ENCODE results near the gene PRMT3. TPM values are rescaled to one million over a fixed set of nuclear protein-coding genes. Genes with fewer than 3 reads are reported as not detected.

The PRMT3 gene
- total and polyA plus RNA-seq, 2 of the 13 experiments (the other 11 are each of a cell fraction or from before 2014, with no cell fraction given): 9.1 to 27.7 TPM

DNA sequence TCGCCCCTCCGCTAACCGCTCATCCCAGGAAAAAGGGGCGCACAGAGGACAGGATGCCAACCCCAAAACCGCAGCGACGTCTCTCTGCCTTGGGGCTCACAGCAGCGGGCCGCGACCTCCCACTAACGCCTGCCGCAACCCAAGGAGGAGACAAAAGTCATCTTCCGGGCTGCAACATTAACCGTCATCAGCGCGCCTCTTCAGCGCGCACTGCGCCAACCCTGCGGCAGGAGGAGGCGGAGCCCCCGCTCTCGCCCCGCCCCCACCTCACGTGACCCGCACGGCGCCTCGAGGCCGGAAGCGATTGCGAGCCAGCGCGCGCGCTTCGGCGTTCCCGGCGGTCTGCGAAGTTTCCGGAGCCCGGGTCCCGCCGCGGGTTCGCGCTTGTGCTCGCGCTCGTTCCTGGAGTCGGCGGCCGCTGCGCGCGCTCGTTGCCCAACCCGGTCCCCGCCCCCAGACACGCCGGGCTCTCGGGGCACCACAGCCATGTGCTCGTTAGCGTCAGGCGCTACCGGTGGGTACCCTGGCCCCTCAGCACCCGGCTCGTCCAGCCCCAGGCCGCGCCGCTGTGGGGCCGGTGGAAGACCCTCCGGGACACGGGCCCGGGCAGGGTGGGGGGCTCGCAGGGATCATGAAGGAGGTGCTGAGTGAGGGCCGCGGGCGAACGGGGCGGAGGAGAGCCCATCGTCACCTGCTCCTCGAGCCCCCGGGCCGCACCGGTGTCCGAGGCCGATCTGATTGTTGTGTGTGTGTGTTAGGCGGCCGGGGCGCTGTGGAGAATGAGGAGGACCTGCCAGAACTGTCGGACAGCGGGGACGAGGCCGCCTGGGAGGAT, at the start of gene PRMT3 (continued):
- TF ChIP-seq ZFP62 (CRISPR knock-in tag; IDR thresholded peaks at IDR 0.05): no peak
- TF ChIP-seq CCDC6 (CRISPR knock-in tag; IDR thresholded peaks at IDR 0.05): peak; percentile 94
- no peak for TF ChIP-seq PHB2 (IDR thresholded peaks at IDR 0.05; ENCODE audit: partially characterized antibody)
- peak; percentile 74; the same call in 1 of the 2 replicates for TF ChIP-seq RFXAP (CRISPR knock-in tag; IDR thresholded peaks at IDR 0.05; ENCODE audit: borderline replicate concordance)
- TF ChIP-seq RORA (CRISPR knock-in tag; IDR thresholded peaks at IDR 0.05): no peak
- TF ChIP-seq ZSCAN31 (CRISPR knock-in tag; IDR thresholded peaks at IDR 0.05; ENCODE audit: low read depth): peak; percentile 91
- TF ChIP-seq HOXA9 (CRISPR knock-in tag; IDR thresholded peaks at IDR 0.05; ENCODE audit: borderline replicate concordance): no peak
- peak; percentile 76; the same call in 1 of the 2 replicates for TF ChIP-seq ZNF264 (CRISPR knock-in tag; IDR thresholded peaks at IDR 0.05)
- peak; percentile 95 for TF ChIP-seq RBFOX2 (IDR thresholded peaks at IDR 0.05; ENCODE audit: low read depth, low read length)
- TF ChIP-seq, protein P1, sequence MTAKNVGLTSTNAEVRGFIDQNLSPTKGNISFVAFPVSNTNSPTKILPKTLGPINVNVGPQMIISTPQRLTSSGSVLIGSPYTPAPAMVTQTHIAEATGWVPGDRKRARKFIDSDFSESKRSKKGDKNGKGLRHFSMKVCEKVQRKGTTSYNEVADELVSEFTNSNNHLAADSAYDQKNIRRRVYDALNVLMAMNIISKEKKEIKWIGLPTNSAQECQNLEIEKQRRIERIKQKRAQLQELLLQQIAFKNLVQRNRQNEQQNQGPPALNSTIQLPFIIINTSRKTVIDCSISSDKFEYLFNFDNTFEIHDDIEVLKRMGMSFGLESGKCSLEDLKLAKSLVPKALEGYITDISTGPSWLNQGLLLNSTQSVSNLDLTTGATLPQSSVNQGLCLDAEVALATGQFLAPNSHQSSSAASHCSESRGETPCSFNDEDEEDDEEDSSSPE (CRISPR knock-in tag; IDR thresholded peaks at IDR 0.05): peak; percentile 82
- TF ChIP-seq ZNF205 (CRISPR knock-in tag; IDR thresholded peaks at IDR 0.05): 0 out of 2 replicates have a peak, but pooled peaks have one; percentile 35
- no peak for TF ChIP-seq ZNF572 (CRISPR knock-in tag; IDR thresholded peaks at IDR 0.05)
- TF ChIP-seq, protein P2, sequence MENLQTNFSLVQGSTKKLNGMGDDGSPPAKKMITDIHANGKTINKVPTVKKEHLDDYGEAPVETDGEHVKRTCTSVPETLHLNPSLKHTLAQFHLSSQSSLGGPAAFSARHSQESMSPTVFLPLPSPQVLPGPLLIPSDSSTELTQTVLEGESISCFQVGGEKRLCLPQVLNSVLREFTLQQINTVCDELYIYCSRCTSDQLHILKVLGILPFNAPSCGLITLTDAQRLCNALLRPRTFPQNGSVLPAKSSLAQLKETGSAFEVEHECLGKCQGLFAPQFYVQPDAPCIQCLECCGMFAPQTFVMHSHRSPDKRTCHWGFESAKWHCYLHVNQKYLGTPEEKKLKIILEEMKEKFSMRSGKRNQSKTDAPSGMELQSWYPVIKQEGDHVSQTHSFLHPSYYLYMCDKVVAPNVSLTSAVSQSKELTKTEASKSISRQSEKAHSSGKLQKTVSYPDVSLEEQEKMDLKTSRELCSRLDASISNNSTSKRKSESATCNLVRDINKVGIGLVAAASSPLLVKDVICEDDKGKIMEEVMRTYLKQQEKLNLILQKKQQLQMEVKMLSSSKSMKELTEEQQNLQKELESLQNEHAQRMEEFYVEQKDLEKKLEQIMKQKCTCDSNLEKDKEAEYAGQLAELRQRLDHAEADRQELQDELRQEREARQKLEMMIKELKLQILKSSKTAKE (CRISPR knock-in tag; IDR thresholded peaks at IDR 0.05; ENCODE audit: borderline replicate concordance): peak; percentile 61; the same call in 1 of the 2 replicates
- no peak; the same call in 1 of the 2 replicates for TF ChIP-seq ZNF33B (CRISPR knock-in tag; IDR thresholded peaks at IDR 0.05)
- peak; percentile 68 for TF ChIP-seq PHF21A (CRISPR knock-in tag; IDR thresholded peaks at IDR 0.05)
- TF ChIP-seq, protein P3, sequence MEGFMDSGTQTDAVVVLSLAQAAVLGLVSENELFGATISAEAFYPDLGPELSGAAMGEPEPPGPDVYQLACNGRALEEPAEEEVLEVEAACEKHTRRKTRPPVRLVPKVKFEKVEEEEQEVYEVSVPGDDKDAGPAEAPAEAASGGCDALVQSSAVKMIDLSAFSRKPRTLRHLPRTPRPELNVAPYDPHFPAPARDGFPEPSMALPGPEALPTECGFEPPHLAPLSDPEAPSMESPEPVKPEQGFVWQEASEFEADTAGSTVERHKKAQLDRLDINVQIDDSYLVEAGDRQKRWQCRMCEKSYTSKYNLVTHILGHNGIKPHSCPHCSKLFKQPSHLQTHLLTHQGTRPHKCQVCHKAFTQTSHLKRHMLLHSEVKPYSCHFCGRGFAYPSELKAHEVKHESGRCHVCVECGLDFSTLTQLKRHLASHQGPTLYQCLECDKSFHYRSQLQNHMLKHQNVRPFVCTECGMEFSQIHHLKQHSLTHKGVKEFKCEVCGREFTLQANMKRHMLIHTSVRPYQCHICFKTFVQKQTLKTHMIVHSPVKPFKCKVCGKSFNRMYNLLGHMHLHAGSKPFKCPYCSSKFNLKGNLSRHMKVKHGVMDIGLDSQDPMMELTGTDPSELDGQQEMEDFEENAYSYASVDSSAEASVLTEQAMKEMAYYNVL (CRISPR knock-in tag; IDR thresholded peaks at IDR 0.05; ENCODE audit: borderline replicate concordance): peak; percentile 77; the same call in 1 of the 2 replicates
- TF ChIP-seq XBP1 (CRISPR knock-in tag; IDR thresholded peaks at IDR 0.05): peak; percentile 57; the same call in 1 of the 2 replicates
- no peak for TF ChIP-seq ZFP37 (CRISPR knock-in tag; IDR thresholded peaks at IDR 0.05; ENCODE audit: borderline replicate concordance)
- TF ChIP-seq HMGXB3 (CRISPR knock-in tag; IDR thresholded peaks at IDR 0.05; ENCODE audit: borderline replicate concordance): peak; percentile 65; the same call in 1 of the 2 replicates
